ENCODE data around the gene PLA2G12A.

GRCh38 chr4:109760682-109761081 lies 30.8 kb upstream of the PLA2G12A start:
- TF ChIP-seq EZH2 (IDR thresholded peaks at IDR 0.05; ENCODE audit: insufficient read depth, poor library complexity, severe bottlenecking) (no peak), EZH2phosphoT487 (IDR thresholded peaks at IDR 0.05; ENCODE audit: insufficient read depth, low read depth) (no peak)

Data from GM23248 (cell line).